D721Med (cell line): Measurements from ENCODE around the gene LRRC8E.

Experiments used
- DNase-seq: peaks from one replicate; pipeline ENCODE4 v3.0.0; 2011; ENCODE audit warnings: low spot score; ENCODE audit not compliant: insufficient read length
- FAIRE-seq: peaks from 2 replicates; lab custom pipeline; 2011; peaks lifted over from hg19 to GRCh38; lab: Jason Lieb, UNC
- CTCF ChIP-seq: IDR thresholded peaks from 2 replicates; pipeline ENCODE4 v1.5.1; 2012; ENCODE audit warnings: mild to moderate bottlenecking, control low read depth; ENCODE audit not compliant: insufficient read depth; ENCODE audit errors: missing control alignments

Gene LRRC8E

GRCh38 chr19:7897292-7897691 lies 9.0 kb downstream of the LRRC8E start:
- DNase-seq (no peak), FAIRE-seq (no peak)
- no peak for TF ChIP-seq CTCF

- FAIRE-seq (no peak), DNase-seq (no peak)
- TF ChIP-seq CTCF, result no peak
Observed at GRCh38 chr19:7898967-7899366, 10.7 kb downstream of the LRRC8E start.

DNA sequence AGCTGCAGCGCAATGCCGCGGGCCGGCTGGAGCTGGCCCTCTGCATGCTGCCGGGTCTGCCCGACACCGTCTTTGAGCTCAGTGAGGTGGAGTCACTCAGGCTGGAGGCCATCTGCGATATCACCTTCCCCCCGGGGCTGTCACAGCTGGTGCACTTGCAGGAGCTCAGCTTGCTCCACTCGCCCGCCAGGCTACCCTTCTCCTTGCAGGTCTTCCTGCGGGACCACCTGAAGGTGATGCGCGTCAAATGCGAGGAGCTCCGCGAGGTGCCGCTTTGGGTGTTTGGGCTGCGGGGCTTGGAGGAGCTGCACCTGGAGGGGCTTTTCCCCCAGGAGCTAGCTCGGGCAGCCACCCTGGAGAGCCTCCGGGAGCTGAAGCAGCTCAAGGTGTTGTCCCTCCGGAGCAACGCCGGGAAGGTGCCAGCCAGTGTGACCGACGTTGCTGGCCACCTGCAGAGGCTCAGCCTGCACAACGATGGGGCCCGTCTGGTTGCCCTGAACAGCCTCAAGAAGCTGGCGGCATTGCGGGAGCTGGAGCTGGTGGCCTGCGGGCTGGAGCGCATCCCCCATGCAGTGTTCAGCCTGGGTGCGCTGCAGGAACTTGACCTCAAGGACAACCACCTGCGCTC lies 11.6 kb downstream of the LRRC8E start:
- FAIRE-seq (no peak), DNase-seq (no peak)
- TF ChIP-seq CTCF, result no peak

GRCh38 chr19:7900401-7900870 lies 12.1 kb downstream of the LRRC8E start:
- no peak for TF ChIP-seq CTCF
- DNase-seq (no peak), FAIRE-seq (no peak)

- FAIRE-seq, result no peak
- TF ChIP-seq CTCF, result no peak
- DNase-seq, result no peak
Observed at GRCh38 chr19:7900931-7901330, 12.6 kb downstream of the LRRC8E start.

DNA sequence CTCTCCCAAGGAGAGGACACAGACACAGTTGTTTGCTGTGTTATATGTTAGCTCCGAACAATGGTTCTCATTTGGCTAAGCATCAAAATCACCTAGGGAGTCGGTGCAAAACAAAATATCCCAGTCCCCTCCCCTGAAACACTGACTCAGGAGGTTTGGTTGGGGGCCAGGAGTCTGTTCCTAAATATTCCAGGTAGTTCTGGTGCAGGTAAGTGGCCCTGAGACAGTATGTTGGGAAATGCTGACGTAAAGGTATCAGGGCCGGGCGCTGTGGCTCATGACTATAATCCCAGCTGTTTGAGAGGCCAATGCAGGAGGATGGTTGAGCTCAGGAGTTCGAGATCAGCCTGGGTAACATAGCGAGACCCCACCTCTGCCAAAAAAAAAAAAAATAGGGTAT lies 13.0 kb downstream of the LRRC8E start:
- TF ChIP-seq CTCF, result no peak
- FAIRE-seq (no peak), DNase-seq (no peak)

DNA sequence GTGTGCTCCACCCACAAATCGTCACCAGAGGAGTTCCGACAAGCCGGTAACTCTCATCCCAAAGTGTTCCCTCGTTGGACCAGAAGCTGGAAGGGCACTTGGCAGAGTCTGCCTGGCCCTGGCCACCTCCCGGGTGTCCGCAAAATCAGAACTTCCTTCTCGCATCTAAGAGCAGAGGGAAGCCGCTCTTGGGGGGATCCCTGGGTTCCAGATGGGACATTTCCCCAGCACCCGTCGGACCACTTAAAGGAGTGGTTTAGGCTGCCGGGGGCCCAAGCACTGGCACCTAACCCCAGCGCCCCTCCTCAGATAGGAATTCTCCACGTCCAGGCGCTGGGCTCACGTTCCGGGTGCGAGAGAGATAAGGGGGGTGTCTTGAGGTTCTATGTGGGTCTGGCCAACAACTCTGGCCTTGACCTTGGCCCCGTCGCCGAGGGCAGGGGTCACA lies 14.5 kb downstream of the LRRC8E start:
- FAIRE-seq, result no peak
- DNase-seq, result no peak
- no peak for TF ChIP-seq CTCF
